A673 (cell line): ENCODE measurements around the gene CATSPER4. TPM values are rescaled to one million over a fixed set of nuclear protein-coding genes. Genes with fewer than 3 reads are reported as not detected.

ENCODE experiments used
- BruUV-seq: library from RNA; stranded (reverse); fragments of 400-500 nt; replicated peaks from 2 replicates; lab custom pipeline; 2021; lab: Mats Ljungman, UMichigan
- CTCF ChIA-PET: fragments of 300-600 bp; sonication (Branson Sonifier 250); formaldehyde crosslinking; loops from one replicate; lab custom pipeline; 2022; ENCODE audit warnings: antibody characterized with exemption; lab: Charles Lee
- POLR2A ChIA-PET: fragments of 300-600 bp; sonication (Branson Sonifier 250); formaldehyde crosslinking; loops from one replicate; lab custom pipeline; 2022; ENCODE audit warnings: antibody characterized with exemption; ENCODE audit not compliant: low non-redundant PET; lab: Charles Lee
- DNase-seq: peaks from one replicate; pipeline ENCODE4 v3.0.0-alpha.2; 2015; ENCODE audit warnings: low spot score
- H3K27ac ChIP-seq: fragments of 200-600 bp; sonication (generic); 2 replicates; pipeline ENCODE4 v1.5.1; 2016; ENCODE audit warnings: mixed run types, low read depth, mild to moderate bottlenecking, mixed read lengths, antibody characterized with exemption, low read length; ENCODE audit not compliant: poor library complexity, severe bottlenecking
- H3K27me3 ChIP-seq: fragments of 200-600 bp; sonication (generic); replicated peaks from 2 replicates; pipeline ENCODE4 v1.6.1; 2017; ENCODE audit warnings: mixed run types, low read depth, mild to moderate bottlenecking, mixed read lengths, antibody characterized with exemption, low read length; ENCODE audit not compliant: insufficient read depth, poor library complexity
- H3K36me3 ChIP-seq: fragments of 200-600 bp; sonication (generic); 2 replicates; pipeline ENCODE4 v1.6.1; 2016; ENCODE audit warnings: mixed run types, mild to moderate bottlenecking, mixed read lengths, antibody characterized with exemption, low read length; ENCODE audit not compliant: insufficient read depth, poor library complexity, severe bottlenecking
- H3K4me1 ChIP-seq: fragments of 200-600 bp; sonication (generic); 2 replicates; pipeline ENCODE4 v1.6.1; 2017; ENCODE audit warnings: mixed run types, mild to moderate bottlenecking, mixed read lengths, antibody characterized with exemption, low read length; ENCODE audit not compliant: insufficient read depth, poor library complexity, severe bottlenecking
- H3K4me3 ChIP-seq: fragments of 200-600 bp; sonication (generic); 2 replicates; pipeline ENCODE4 v1.5.1; 2016; ENCODE audit warnings: low read depth, mixed run types, mild to moderate bottlenecking, mixed read lengths, low read length; ENCODE audit not compliant: poor library complexity, severe bottlenecking
- H3K9me3 ChIP-seq: fragments of 200-600 bp; sonication (generic); 2 replicates; pipeline ENCODE4 v1.6.1; 2016; ENCODE audit warnings: mixed run types, low read depth, mild to moderate bottlenecking, mixed read lengths, antibody characterized with exemption, low read length; ENCODE audit not compliant: poor library complexity, severe bottlenecking
- CTCF ChIP-seq: fragments of 300-800, 200-600 bp; sonication (generic); conservative IDR thresholded peaks from 2 replicates; pipeline ENCODE4 v1.5.1; 2017; ENCODE audit warnings: low read depth, mild to moderate bottlenecking, antibody characterized with exemption, low read length, moderate library complexity, mixed read lengths
- EZH2 ChIP-seq: fragments of 200-600 bp; sonication (generic); IDR thresholded peaks from 2 replicates; pipeline ENCODE4 v1.6.1; 2017; ENCODE audit warnings: borderline replicate concordance, low read depth, mild to moderate bottlenecking, mixed read lengths, antibody characterized with exemption, low read length; ENCODE audit not compliant: poor library complexity, severe bottlenecking
- intact Hi-C: fragments of 100-400 bp; cut with micrococcal nuclease; formaldehyde crosslinking; loops from one replicate; pipeline ENCODE4 v1.10.0; 2022; ENCODE audit not compliant: unreplicated experiment
- total RNA-seq: library from RNA; stranded (reverse); gene quantifications from 2 replicates; pipeline ENCODE4 v1.2.3, GENCODE V29; 2021

CATSPER4 gene
- total RNA-seq, 1 experiment from 2014 or later: not detected

GRCh38 chr1:26233903-26234643, 43.7 kb downstream of the CATSPER4 start, which contains the start of gene CEP85:
Gene CEP85, plus strand, starts transcription at chr1:26234200. Its CDS starts 5,584 bp downstream, at chr1:26239784.
- no peaks in the 10 kb centered on the region for H3K27me3 ChIP-seq
- POLR2A ChIA-PET: no interaction called here
- CTCF ChIA-PET: interaction anchor here (0.5 to 1.6 kb wide), 8 partner anchors 42 to 146 kb away, joined by 3 to 11 read pairs (median 4); partner anchors contain the start of genes CATSPER4, SH3BGRL3 and ZNF593
- H3K36me3 ChIP-seq: no peaks in the 10 kb centered on the region
- H3K4me3 ChIP-seq: peak within 1 kb of the TSS; percentile 76
- H3K9me3 ChIP-seq: no peaks in the 10 kb centered on the region
- TF ChIP-seq EZH2 (no peak), CTCF (peak; percentile 92)
- H3K4me1 ChIP-seq: peaks cover 28% of the 10 kb centered on the region
- intact Hi-C loops: no loop called here
- peak; percentile 97 for DNase-seq
- BruUV-seq: no TSS peak
- peak within 1 kb of the TSS; percentile 79 for H3K27ac ChIP-seq

- H3K4me3 ChIP-seq: peak overlapping the region; percentile 76
- peaks cover 28% of the 10 kb centered on the region for H3K4me1 ChIP-seq
- TF ChIP-seq CTCF (peak; percentile 19; the same call in 1 of the 2 replicates), EZH2 (no peak)
- peak; percentile 38 for DNase-seq
- CTCF ChIA-PET: interaction anchor here (0.5 to 1.6 kb wide), 10 partner anchors 41 to 146 kb away, joined by 3 to 11 read pairs (median 4); partner anchors contain the start of genes CATSPER4, SH3BGRL3 and ZNF593
- peaks cover 2% of the 10 kb centered on the region for H3K36me3 ChIP-seq
- no peaks in the 10 kb centered on the region for H3K27me3 ChIP-seq
- POLR2A ChIA-PET: interaction anchor here (0.6 to 0.7 kb wide), 2 partner anchors 13 to 923 kb away, joined by 3 to 6 read pairs; no protein-coding TSS in a partner anchor
- peak overlapping the region; percentile 79 for H3K27ac ChIP-seq
- BruUV-seq: no TSS peak
- intact Hi-C loops: loop anchor here (5.0 kb wide), 1 partner anchor 42 kb away; no protein-coding TSS in a partner anchor
- H3K9me3 ChIP-seq: no peaks in the 10 kb centered on the region
These were observed 44.4 kb downstream of the CATSPER4 start for GRCh38 chr1:26234644-26235370.

GRCh38 chr1:26237230-26237966, 47.0 kb downstream of the CATSPER4 start:
- TF ChIP-seq EZH2 (no peak), CTCF (no peak)
- H3K27ac ChIP-seq: peak overlapping the region; percentile 58
- no peaks in the 10 kb centered on the region for H3K9me3 ChIP-seq
- no peak for DNase-seq
- BruUV-seq: no TSS peak
- H3K27me3 ChIP-seq: no peaks in the 10 kb centered on the region
- H3K4me3 ChIP-seq: no peak overlapping the region
- ChIA-PET POLR2A (no interaction called here), CTCF (no interaction called here)
- peaks cover 8% of the 10 kb centered on the region for H3K36me3 ChIP-seq
- intact Hi-C loops: loop anchor here (5.0 kb wide), 1 partner anchor 40 kb away; no protein-coding TSS in a partner anchor
- H3K4me1 ChIP-seq: peaks cover 28% of the 10 kb centered on the region
